GM23338 (cell line): ENCODE data around the gene NIFK. TPM values are rescaled to one million over a fixed set of nuclear protein-coding genes. Genes with fewer than 3 reads are reported as not detected.

Experiments
- ATAC-seq: fragments of 200-7000 bp; cut with Tn5 transposase; 3 replicates; pipeline ENCODE4 v1.9.1; 2020
- DNase-seq: peaks from one replicate; pipeline ENCODE4 v3.0.0-alpha.2; 2015; ENCODE audit warnings: low spot score
- H2AFZ ChIP-seq: fragments of 200-600 bp; sonication (generic); 2 replicates; pipeline ENCODE4 v1.8.0; 2016; ENCODE audit warnings: antibody characterized with exemption, mild to moderate bottlenecking, moderate library complexity
- H3F3A ChIP-seq: fragments of 200-600 bp; sonication (generic); replicated peaks from 2 replicates; pipeline ENCODE4 v1.8.0; 2017; ENCODE audit warnings: antibody characterized with exemption, mixed run types, low read depth
- H3K27ac ChIP-seq: fragments of 200-600 bp; sonication (generic); 2 replicates; pipeline ENCODE4 v1.6.1; 2016; ENCODE audit warnings: low read depth
- H3K27me3 ChIP-seq: fragments of 200-600 bp; sonication (generic); 2 replicates; pipeline ENCODE4 v1.8.0; 2016; ENCODE audit warnings: mild to moderate bottlenecking, mixed run types, moderate library complexity; ENCODE audit not compliant: insufficient read depth
- H3K36me3 ChIP-seq: fragments of 200-600 bp; sonication (generic); 2 replicates; pipeline ENCODE4 v1.8.0; 2016; ENCODE audit warnings: mild to moderate bottlenecking; ENCODE audit not compliant: insufficient read depth
- H3K4me1 ChIP-seq: fragments of 200-600 bp; sonication (generic); 2 replicates; pipeline ENCODE4 v1.8.0; 2016; ENCODE audit warnings: mild to moderate bottlenecking, moderate library complexity; ENCODE audit not compliant: insufficient read depth
- H3K4me2 ChIP-seq: fragments of 200-600 bp; sonication (generic); 2 replicates; pipeline ENCODE4 v1.7.1; 2017; ENCODE audit warnings: mixed run types
- H3K4me3 ChIP-seq: fragments of 200-600 bp; sonication (generic); 2 replicates; pipeline ENCODE4 v1.6.1; 2016; ENCODE audit warnings: mixed run types
- H3K79me2 ChIP-seq: fragments of 200-600 bp; sonication (generic); replicated peaks from 2 replicates; pipeline ENCODE4 v1.8.0; 2017; ENCODE audit warnings: mild to moderate bottlenecking; ENCODE audit not compliant: insufficient read depth
- H3K9me2 ChIP-seq: fragments of 200-600 bp; sonication (generic); 2 replicates; pipeline ENCODE4 v1.8.0; 2017; ENCODE audit not compliant: insufficient read depth
- H4K20me1 ChIP-seq: fragments of 200-600 bp; sonication (generic); replicated peaks from 2 replicates; pipeline ENCODE4 v1.8.0; 2017; ENCODE audit warnings: mild to moderate bottlenecking; ENCODE audit not compliant: insufficient read depth
- H3K27ac Mint-ChIP-seq: 2 replicates; pipeline ENCODE4 v1.8.0; 2020; ENCODE audit warnings: inconsistent platforms, mild to moderate bottlenecking, moderate library complexity, mixed read lengths
- H3K27me3 Mint-ChIP-seq: 3 replicates; pipeline ENCODE4 v1.8.0; 2022; ENCODE audit warnings: low read depth, mild to moderate bottlenecking, moderate library complexity, mixed read lengths, inconsistent platforms; ENCODE audit not compliant: insufficient read depth, poor library complexity
- H3K36me3 Mint-ChIP-seq: 3 replicates; pipeline ENCODE4 v1.8.0; 2021; ENCODE audit warnings: low read depth, mild to moderate bottlenecking, inconsistent platforms, moderate library complexity, mixed read lengths
- H3K4me1 Mint-ChIP-seq: 3 replicates; pipeline ENCODE4 v1.8.0; 2020; ENCODE audit warnings: mild to moderate bottlenecking, inconsistent platforms, mixed read lengths
- H3K4me3 Mint-ChIP-seq: 3 replicates; pipeline ENCODE4 v1.8.0; 2021; ENCODE audit warnings: moderate library complexity, mild to moderate bottlenecking, inconsistent platforms, mixed read lengths
- H3K9me3 Mint-ChIP-seq: 3 replicates; pipeline ENCODE4 v1.8.0; 2020; ENCODE audit warnings: moderate library complexity, mild to moderate bottlenecking, inconsistent platforms, mixed read lengths
- CREB1 ChIP-seq: fragments of 250-450 bp; sonication (Bioruptor Pico); IDR thresholded peaks from 2 replicates; pipeline ENCODE4 v1.5.0; 2020; ENCODE audit warnings: low read depth, mild to moderate bottlenecking, moderate library complexity
- CTCF ChIP-seq, 2 experiments: fragments of 200-600 bp in 1 of 2; sonication (generic) in 1 of 2; conservative IDR thresholded peaks; 2 replicates each; pipeline versions ENCODE4 v1.5.1 to v1.6.1; 2016 to 2017; ENCODE audit warnings: antibody characterized with exemption in 2 of 2, low read depth in 2 of 2, mild to moderate bottlenecking in 2 of 2, moderate library complexity in 1 of 2
- EZH2 ChIP-seq: fragments of 200-600 bp; sonication (generic); IDR thresholded peaks from one replicate; pipeline ENCODE4 v1.8.0; 2017; ENCODE audit warnings: antibody characterized with exemption, mild to moderate bottlenecking, low read depth; ENCODE audit not compliant: unreplicated experiment
- EZH2phosphoT487 ChIP-seq: fragments of 200-600 bp; sonication (generic); IDR thresholded peaks from one replicate; pipeline ENCODE4 v1.8.1; 2018; ENCODE audit warnings: antibody characterized with exemption; ENCODE audit not compliant: unreplicated experiment
- JUNB ChIP-seq: IDR thresholded peaks from one replicate; pipeline ENCODE4 v1.6.1; 2016; ENCODE audit warnings: antibody characterized with exemption; ENCODE audit not compliant: unreplicated experiment
- NANOG ChIP-seq: IDR thresholded peaks from 2 replicates; pipeline ENCODE4 v1.6.1; 2016; ENCODE audit warnings: antibody characterized with exemption, borderline replicate concordance
- POLR2AphosphoS5 ChIP-seq: IDR thresholded peaks from 2 replicates; pipeline ENCODE4 v1.6.1; 2016; ENCODE audit warnings: antibody characterized with exemption, low read depth
- STAT1 ChIP-seq: IDR thresholded peaks from one replicate; pipeline ENCODE4 v1.6.1; 2016; ENCODE audit warnings: antibody characterized with exemption; ENCODE audit not compliant: unreplicated experiment
- ZNF114 ChIP-seq: fragments of 250-450 bp; sonication (Bioruptor Pico); IDR thresholded peaks from 2 replicates; pipeline ENCODE4 v1.5.0; 2020; ENCODE audit warnings: mild to moderate bottlenecking, moderate library complexity
- ZNF331 ChIP-seq: fragments of 250-450 bp; sonication (Bioruptor Pico); IDR thresholded peaks from 2 replicates; pipeline ENCODE4 v1.5.0; 2020; ENCODE audit warnings: low read depth, mild to moderate bottlenecking, moderate library complexity
- polyA plus RNA-seq: library from polyadenylated mRNA; unstranded; fragments of >200 nt; fragmentation: Nextera tagmentation; extraction: Ambion mirVana; gene quantifications from 2 replicates; pipeline ENCODE4 v1.2.1, GENCODE V29; 2016
- total RNA-seq: library from RNA; depleted of rRNA; stranded (reverse); fragments of >200 nt; shearing (Covaris generic); gene quantifications from 2 replicates; pipeline ENCODE4 v1.2.3, GENCODE V29; 2014
- TF ChIP-seq, protein P1 (sequence below): IDR thresholded peaks from one replicate; pipeline ENCODE4 v1.6.1; 2018; ENCODE audit warnings: antibody characterized with exemption; ENCODE audit not compliant: unreplicated experiment
- TF ChIP-seq, protein P2 (sequence below): IDR thresholded peaks from 2 replicates; pipeline ENCODE4 v1.6.1; 2016; ENCODE audit warnings: antibody characterized with exemption
- TF ChIP-seq, protein P3 (sequence below): fragments of 250-450 bp; sonication (Bioruptor Pico); IDR thresholded peaks from 2 replicates; pipeline ENCODE4 v1.5.0; 2020; ENCODE audit warnings: mild to moderate bottlenecking, moderate library complexity

Gene NIFK
- total and polyA plus RNA-seq, 2 experiments from 2014 or later = 106 to 289 TPM

DNA sequence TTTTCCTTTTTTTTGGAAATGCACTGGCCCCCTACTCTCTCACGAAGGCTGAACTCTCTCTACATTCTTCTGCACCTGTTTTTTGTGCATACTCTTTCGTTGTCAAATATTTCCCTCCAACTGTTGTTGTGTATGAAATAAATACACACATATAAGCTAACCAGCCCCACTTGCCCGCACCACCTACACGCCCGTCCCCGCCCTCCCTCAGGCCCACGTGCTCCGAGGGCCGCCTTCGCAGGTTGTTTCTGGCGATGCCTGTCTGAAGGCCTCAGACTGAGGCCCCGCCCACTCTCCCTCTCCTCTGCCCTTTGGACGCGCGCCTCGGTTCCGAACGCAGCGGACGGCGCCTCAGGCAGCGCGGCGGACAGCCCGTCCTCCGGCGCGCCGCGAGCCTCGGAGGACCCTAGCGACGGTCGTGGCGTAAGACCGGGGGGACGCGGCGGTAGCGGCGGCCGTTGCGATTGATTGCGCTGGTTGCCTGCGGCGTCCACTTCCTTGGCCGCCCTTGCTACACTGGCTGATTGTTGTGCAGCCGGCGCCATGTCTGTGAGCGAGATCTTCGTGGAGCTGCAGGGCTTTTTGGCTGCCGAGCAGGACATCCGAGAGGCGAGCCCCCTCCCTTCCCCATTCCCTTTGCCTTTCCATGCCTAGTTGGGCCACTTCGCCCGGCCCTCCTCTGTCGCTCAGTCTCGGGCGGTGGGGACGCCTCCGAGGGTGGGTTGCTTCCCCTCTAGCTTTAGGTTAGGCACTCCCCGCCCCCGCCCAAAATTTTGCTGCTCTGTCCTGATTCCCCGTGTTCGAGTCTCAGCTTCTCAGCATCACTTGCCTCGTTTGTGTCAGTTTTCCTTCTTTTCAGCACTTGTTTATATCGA, 18.8 kb upstream of the NIFK start, which contains the start of gene TSN:
Gene TSN (plus strand): TSS at position 415 of the 875 bp plus-strand sequence. CDS start 129 bp downstream, at position 544.
- peak within 1 kb of the TSS; percentile 99 for H3K4me3 ChIP-seq
- no peaks in the 10 kb centered on the region for H3K27me3 ChIP-seq
- Mint-ChIP-seq H3K4me1 (peaks cover 9% of the 10 kb centered on the region), H3K36me3 (peaks cover 40% of the 10 kb centered on the region), H3K9me3 (no peaks in the 10 kb centered on the region), H3K4me3 (peak within 1 kb of the TSS; percentile 89), H3K27me3 (peaks cover 6% of the 10 kb centered on the region), H3K27ac (peak within 1 kb of the TSS; percentile 92)
- H3K79me2 ChIP-seq = peaks cover 55% of the 10 kb centered on the region
- peak within 1 kb of the TSS; percentile 92 for H3K27ac ChIP-seq
- TF ChIP-seq NANOG = no peak
- TF ChIP-seq CTCF (conservative IDR thresholded peaks at IDR 0.05; ENCODE audit: low read depth in 2 of 2) = no peak
- TF ChIP-seq, protein P1, sequence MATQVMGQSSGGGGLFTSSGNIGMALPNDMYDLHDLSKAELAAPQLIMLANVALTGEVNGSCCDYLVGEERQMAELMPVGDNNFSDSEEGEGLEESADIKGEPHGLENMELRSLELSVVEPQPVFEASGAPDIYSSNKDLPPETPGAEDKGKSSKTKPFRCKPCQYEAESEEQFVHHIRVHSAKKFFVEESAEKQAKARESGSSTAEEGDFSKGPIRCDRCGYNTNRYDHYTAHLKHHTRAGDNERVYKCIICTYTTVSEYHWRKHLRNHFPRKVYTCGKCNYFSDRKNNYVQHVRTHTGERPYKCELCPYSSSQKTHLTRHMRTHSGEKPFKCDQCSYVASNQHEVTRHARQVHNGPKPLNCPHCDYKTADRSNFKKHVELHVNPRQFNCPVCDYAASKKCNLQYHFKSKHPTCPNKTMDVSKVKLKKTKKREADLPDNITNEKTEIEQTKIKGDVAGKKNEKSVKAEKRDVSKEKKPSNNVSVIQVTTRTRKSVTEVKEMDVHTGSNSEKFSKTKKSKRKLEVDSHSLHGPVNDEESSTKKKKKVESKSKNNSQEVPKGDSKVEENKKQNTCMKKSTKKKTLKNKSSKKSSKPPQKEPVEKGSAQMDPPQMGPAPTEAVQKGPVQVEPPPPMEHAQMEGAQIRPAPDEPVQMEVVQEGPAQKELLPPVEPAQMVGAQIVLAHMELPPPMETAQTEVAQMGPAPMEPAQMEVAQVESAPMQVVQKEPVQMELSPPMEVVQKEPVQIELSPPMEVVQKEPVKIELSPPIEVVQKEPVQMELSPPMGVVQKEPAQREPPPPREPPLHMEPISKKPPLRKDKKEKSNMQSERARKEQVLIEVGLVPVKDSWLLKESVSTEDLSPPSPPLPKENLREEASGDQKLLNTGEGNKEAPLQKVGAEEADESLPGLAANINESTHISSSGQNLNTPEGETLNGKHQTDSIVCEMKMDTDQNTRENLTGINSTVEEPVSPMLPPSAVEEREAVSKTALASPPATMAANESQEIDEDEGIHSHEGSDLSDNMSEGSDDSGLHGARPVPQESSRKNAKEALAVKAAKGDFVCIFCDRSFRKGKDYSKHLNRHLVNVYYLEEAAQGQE = no peak
- no peak for TF ChIP-seq STAT1
- peak; percentile 88 for TF ChIP-seq CREB1 (CRISPR knock-in tag)
- no peak for TF ChIP-seq JUNB
- TF ChIP-seq EZH2phosphoT487 = no peak
- TF ChIP-seq EZH2 = no peak
- no peak for TF ChIP-seq ZNF331
- TF ChIP-seq, protein P2, sequence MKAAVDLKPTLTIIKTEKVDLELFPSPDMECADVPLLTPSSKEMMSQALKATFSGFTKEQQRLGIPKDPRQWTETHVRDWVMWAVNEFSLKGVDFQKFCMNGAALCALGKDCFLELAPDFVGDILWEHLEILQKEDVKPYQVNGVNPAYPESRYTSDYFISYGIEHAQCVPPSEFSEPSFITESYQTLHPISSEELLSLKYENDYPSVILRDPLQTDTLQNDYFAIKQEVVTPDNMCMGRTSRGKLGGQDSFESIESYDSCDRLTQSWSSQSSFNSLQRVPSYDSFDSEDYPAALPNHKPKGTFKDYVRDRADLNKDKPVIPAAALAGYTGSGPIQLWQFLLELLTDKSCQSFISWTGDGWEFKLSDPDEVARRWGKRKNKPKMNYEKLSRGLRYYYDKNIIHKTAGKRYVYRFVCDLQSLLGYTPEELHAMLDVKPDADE = peak; percentile 92
- no peak for TF ChIP-seq ZNF114 (CRISPR knock-in tag)
- TF ChIP-seq, protein P3, sequence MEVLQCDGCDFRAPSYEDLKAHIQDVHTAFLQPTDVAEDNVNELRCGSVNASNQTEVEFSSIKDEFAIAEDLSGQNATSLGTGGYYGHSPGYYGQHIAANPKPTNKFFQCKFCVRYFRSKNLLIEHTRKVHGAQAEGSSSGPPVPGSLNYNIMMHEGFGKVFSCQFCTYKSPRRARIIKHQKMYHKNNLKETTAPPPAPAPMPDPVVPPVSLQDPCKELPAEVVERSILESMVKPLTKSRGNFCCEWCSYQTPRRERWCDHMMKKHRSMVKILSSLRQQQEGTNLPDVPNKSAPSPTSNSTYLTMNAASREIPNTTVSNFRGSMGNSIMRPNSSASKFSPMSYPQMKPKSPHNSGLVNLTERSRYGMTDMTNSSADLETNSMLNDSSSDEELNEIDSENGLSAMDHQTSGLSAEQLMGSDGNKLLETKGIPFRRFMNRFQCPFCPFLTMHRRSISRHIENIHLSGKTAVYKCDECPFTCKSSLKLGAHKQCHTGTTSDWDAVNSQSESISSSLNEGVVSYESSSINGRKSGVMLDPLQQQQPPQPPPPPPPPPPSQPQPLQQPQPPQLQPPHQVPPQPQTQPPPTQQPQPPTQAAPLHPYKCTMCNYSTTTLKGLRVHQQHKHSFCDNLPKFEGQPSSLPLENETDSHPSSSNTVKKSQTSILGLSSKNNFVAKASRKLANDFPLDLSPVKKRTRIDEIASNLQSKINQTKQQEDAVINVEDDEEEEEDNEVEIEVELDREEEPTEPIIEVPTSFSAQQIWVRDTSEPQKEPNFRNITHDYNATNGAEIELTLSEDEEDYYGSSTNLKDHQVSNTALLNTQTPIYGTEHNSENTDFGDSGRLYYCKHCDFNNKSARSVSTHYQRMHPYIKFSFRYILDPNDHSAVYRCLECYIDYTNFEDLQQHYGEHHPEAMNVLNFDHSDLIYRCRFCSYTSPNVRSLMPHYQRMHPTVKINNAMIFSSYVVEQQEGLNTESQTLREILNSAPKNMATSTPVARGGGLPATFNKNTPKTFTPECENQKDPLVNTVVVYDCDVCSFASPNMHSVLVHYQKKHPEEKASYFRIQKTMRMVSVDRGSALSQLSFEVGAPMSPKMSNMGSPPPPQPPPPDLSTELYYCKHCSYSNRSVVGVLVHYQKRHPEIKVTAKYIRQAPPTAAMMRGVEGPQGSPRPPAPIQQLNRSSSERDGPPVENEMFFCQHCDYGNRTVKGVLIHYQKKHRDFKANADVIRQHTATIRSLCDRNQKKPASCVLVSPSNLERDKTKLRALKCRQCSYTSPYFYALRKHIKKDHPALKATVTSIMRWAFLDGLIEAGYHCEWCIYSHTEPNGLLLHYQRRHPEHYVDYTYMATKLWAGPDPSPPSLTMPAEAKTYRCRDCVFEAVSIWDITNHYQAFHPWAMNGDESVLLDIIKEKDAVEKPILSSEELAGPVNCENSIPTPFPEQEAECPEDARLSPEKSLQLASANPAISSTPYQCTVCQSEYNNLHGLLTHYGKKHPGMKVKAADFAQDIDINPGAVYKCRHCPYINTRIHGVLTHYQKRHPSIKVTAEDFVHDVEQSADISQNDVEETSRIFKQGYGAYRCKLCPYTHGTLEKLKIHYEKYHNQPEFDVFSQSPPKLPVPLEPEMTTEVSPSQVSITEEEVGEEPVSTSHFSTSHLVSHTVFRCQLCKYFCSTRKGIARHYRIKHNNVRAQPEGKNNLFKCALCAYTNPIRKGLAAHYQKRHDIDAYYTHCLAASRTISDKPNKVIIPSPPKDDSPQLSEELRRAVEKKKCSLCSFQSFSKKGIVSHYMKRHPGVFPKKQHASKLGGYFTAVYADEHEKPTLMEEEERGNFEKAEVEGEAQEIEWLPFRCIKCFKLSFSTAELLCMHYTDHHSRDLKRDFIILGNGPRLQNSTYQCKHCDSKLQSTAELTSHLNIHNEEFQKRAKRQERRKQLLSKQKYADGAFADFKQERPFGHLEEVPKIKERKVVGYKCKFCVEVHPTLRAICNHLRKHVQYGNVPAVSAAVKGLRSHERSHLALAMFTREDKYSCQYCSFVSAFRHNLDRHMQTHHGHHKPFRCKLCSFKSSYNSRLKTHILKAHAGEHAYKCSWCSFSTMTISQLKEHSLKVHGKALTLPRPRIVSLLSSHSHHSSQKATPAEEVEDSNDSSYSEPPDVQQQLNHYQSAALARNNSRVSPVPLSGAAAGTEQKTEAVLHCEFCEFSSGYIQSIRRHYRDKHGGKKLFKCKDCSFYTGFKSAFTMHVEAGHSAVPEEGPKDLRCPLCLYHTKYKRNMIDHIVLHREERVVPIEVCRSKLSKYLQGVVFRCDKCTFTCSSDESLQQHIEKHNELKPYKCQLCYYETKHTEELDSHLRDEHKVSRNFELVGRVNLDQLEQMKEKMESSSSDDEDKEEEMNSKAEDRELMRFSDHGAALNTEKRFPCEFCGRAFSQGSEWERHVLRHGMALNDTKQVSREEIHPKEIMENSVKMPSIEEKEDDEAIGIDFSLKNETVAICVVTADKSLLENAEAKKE (CRISPR knock-in tag) = no peak
- TF ChIP-seq POLR2AphosphoS5 = peak; percentile 81
- H3K4me2 ChIP-seq = peak within 1 kb of the TSS; percentile 100
- H3F3A ChIP-seq = 0 out of 2 replicates have a peak, but pooled peaks cover 2% of the 10 kb centered on the region
- DNase-seq (peak; percentile 99), ATAC-seq (peak; percentile 100)
- H3K9me2 ChIP-seq = no peaks in the 10 kb centered on the region
- H3K36me3 ChIP-seq = peaks cover 21% of the 10 kb centered on the region; the same call in 1 of the 2 replicates
- peak within 1 kb of the TSS; percentile 70; the same call in 1 of the 2 replicates for H2AFZ ChIP-seq
- peaks cover 14% of the 10 kb centered on the region for H3K4me1 ChIP-seq
- H4K20me1 ChIP-seq = no peaks in the 10 kb centered on the region
